ENCODE measurements around the gene POC1A.

POC1A gene

GRCh38 chr3:52146189-52146588, 8.0 kb downstream of the POC1A start:
- Histone ChIP-seq H2BK5ac (ENCODE audit: low read depth, low read length, poor library complexity, severe bottlenecking) (no peak overlapping the region), H3K4ac (ENCODE audit: low read depth in 1 of 2, low read length in 2 of 2) (no peak overlapping the region)
- 100% methylated on average over 1 of the region's 1 CpG for WGBS

DNA sequence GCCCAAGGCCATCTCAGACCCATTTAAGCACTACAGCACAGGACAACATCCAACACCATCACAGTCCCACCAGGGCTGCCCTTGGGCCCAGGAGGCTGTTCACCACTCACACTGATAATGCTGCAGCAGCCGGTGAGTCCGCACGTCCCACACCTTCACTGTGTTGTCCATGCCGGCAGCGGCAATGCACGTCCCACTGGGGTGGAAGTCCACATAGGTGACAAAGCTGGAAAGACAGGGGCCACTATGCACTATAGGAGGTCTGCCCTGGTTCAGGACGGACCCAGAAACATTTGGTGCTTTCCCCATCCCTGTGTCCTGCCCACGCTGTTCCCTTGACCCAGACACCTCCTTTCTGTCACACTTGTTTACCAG, 8.5 kb downstream of the POC1A start:
- H2AFZ ChIP-seq (ENCODE audit: low read depth, low read length), result no peak overlapping the region
- H3K23ac ChIP-seq (ENCODE audit: low read length in 2 of 2), result no peak overlapping the region
- H3K27ac ChIP-seq (ENCODE audit: low read length, poor library complexity, severe bottlenecking), result no peak overlapping the region
- no peak overlapping the region for H2BK5ac ChIP-seq (ENCODE audit: low read depth, low read length, poor library complexity, severe bottlenecking)
- no peak overlapping the region for H2BK120ac ChIP-seq (ENCODE audit: low read depth, low read length)
- no peak overlapping the region for H2BK15ac ChIP-seq (ENCODE audit: low read depth, poor library complexity, severe bottlenecking)
- no peak overlapping the region for H3K14ac ChIP-seq (ENCODE audit: low read length in 2 of 2)
- H3K9ac ChIP-seq (ENCODE audit: low read length), result no peak overlapping the region
- 94% methylated on average over 8 of the region's 8 CpGs for WGBS
- no peak overlapping the region for H4K8ac ChIP-seq (ENCODE audit: low read length)
- no peak overlapping the region for H2AK5ac ChIP-seq (ENCODE audit: low read length, severe bottlenecking)
- no peak overlapping the region for H3K4ac ChIP-seq (ENCODE audit: low read depth in 1 of 2, low read length in 2 of 2)
- no peak overlapping the region for H3K4me3 ChIP-seq (ENCODE audit: insufficient read depth in 1 of 2, low read depth in 1 of 2, low read length in 2 of 2)
- H3K4me1 ChIP-seq (ENCODE audit: control insufficient read depth, insufficient read depth, low read depth, low read length), result peaks cover 3% of the 10 kb centered on the region
- H3K36me3 ChIP-seq (ENCODE audit: control insufficient read depth in 1 of 2, insufficient read depth in 2 of 2, low read depth in 1 of 2, low read length in 2 of 2), result peaks cover 34 to 53% of the 10 kb centered on the region in 2 experiments
- no peak overlapping the region for H4K91ac ChIP-seq (ENCODE audit: low read length)
- no peak overlapping the region for H2BK12ac ChIP-seq (ENCODE audit: low read length in 2 of 2)
- no peak overlapping the region for H3K18ac ChIP-seq (ENCODE audit: low read depth in 1 of 2, low read length in 2 of 2)
- no peak for DNase-seq
- H3K27me3 ChIP-seq (ENCODE audit: control insufficient read depth in 1 of 2, insufficient read depth in 1 of 2, low read length in 2 of 2), result no peaks in the 10 kb centered on the region
- H3K4me2 ChIP-seq (ENCODE audit: low read length, poor library complexity, severe bottlenecking), result no peak overlapping the region
- peaks cover 27% of the 10 kb centered on the region for H3K79me1 ChIP-seq (replicated peaks; ENCODE audit: low read length, poor library complexity, severe bottlenecking)
- H3K9me3 ChIP-seq (ENCODE audit: control insufficient read depth, low read length), result no peaks in the 10 kb centered on the region

More at GRCh38 chr3:52146189-52146588, 8.0 kb downstream of the POC1A start:
- Histone ChIP-seq H3K4me1 (ENCODE audit: control insufficient read depth, insufficient read depth, low read depth, low read length) (peaks cover 3% of the 10 kb centered on the region), H3K4me3 (ENCODE audit: insufficient read depth in 1 of 2, low read depth in 1 of 2, low read length in 2 of 2) (no peak overlapping the region), H2BK120ac (ENCODE audit: low read depth, low read length) (no peak overlapping the region), H3K4me2 (ENCODE audit: low read length, poor library complexity, severe bottlenecking) (no peak overlapping the region), H4K8ac (ENCODE audit: low read length) (no peak overlapping the region), H3K27ac (ENCODE audit: low read length, poor library complexity, severe bottlenecking) (no peak overlapping the region), H3K14ac (ENCODE audit: low read length in 2 of 2) (no peak overlapping the region), H3K23ac (ENCODE audit: low read length in 2 of 2) (no peak overlapping the region), H3K9me3 (ENCODE audit: control insufficient read depth, low read length) (no peaks in the 10 kb centered on the region), H2AFZ (ENCODE audit: low read depth, low read length) (no peak overlapping the region), H2AK5ac (ENCODE audit: low read length, severe bottlenecking) (no peak overlapping the region), H2BK12ac (ENCODE audit: low read length in 2 of 2) (no peak overlapping the region), H2BK15ac (ENCODE audit: low read depth, poor library complexity, severe bottlenecking) (no peak overlapping the region), H3K79me1 (replicated peaks; ENCODE audit: low read length, poor library complexity, severe bottlenecking) (peaks cover 26% of the 10 kb centered on the region), H3K36me3 (ENCODE audit: control insufficient read depth in 1 of 2, insufficient read depth in 2 of 2, low read depth in 1 of 2, low read length in 2 of 2) (peaks cover 34 to 52% of the 10 kb centered on the region in 2 experiments), H4K91ac (ENCODE audit: low read length) (no peak overlapping the region), H3K9ac (ENCODE audit: low read length) (no peak overlapping the region), H3K18ac (ENCODE audit: low read depth in 1 of 2, low read length in 2 of 2) (no peak overlapping the region), H3K27me3 (ENCODE audit: control insufficient read depth in 1 of 2, insufficient read depth in 1 of 2, low read length in 2 of 2) (no peaks in the 10 kb centered on the region)
- DNase-seq, result no peak

DNA sequence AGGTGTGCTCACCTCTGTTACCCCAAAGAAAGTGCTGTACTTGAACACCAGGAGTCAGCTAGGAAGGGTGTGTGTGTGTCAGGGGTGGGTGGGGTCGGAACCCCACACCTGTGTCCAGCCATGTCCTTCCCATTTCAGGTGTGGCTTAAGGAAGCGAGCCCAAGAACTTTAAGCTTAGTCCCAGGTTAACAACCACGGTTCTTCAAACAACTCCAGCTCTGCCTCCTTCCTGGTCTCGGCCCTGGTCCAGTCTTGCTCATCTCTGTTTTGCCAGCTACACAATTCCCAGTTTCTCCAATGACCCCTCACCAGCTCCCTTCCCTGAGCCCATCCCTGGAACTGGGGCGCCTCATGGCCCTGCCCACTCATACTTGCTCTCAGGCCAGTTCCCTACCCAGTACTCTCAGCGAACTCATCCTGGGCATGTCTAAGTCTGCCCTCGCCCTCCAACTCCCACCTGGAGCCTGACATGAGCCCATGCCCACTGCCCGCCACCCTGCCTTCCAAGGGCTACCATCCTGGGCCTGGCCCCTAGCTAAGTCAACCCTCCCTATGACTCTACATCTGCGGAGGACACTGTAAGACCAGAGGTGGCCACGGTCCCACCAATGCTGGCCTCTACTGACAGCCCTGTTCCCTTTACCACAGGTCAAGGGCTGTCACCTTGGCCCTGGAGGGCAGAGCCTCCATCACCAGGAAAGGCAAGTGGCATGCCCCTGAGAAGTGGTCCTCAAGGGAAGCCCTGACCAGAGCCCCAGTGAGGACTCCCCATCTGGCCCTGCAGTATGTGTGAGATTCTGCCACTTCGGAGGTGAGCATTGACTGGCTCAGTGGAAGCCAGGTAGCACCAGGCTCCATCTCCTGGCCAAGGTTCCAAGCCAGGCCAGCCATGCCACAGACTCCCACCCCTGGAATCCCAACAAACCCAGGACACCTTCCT, 9.2 kb downstream of the POC1A start:
- Histone ChIP-seq H3K23ac (ENCODE audit: low read length in 2 of 2) (no peak overlapping the region), H3K36me3 (ENCODE audit: control insufficient read depth in 1 of 2, insufficient read depth in 2 of 2, low read depth in 1 of 2, low read length in 2 of 2) (peaks cover 34 to 55% of the 10 kb centered on the region in 2 experiments), H3K79me1 (replicated peaks; ENCODE audit: low read length, poor library complexity, severe bottlenecking) (peaks cover 28% of the 10 kb centered on the region), H3K18ac (ENCODE audit: low read depth in 1 of 2, low read length in 2 of 2) (no peak overlapping the region), H4K91ac (ENCODE audit: low read length) (no peak overlapping the region), H3K9ac (ENCODE audit: low read length) (no peak overlapping the region), H2AFZ (ENCODE audit: low read depth, low read length) (no peak overlapping the region), H2AK5ac (ENCODE audit: low read length, severe bottlenecking) (no peak overlapping the region), H3K14ac (ENCODE audit: low read length in 2 of 2) (no peak overlapping the region), H4K8ac (ENCODE audit: low read length) (no peak overlapping the region), H3K27ac (ENCODE audit: low read length, poor library complexity, severe bottlenecking) (no peak overlapping the region), H3K4me1 (ENCODE audit: control insufficient read depth, insufficient read depth, low read depth, low read length) (peaks cover 3% of the 10 kb centered on the region), H2BK12ac (ENCODE audit: low read length in 2 of 2) (no peak overlapping the region), H3K4me2 (ENCODE audit: low read length, poor library complexity, severe bottlenecking) (no peak overlapping the region), H2BK5ac (ENCODE audit: low read depth, low read length, poor library complexity, severe bottlenecking) (no peak overlapping the region), H3K9me3 (ENCODE audit: control insufficient read depth, low read length) (no peaks in the 10 kb centered on the region), H2BK120ac (ENCODE audit: low read depth, low read length) (no peak overlapping the region), H3K27me3 (ENCODE audit: control insufficient read depth in 1 of 2, insufficient read depth in 1 of 2, low read length in 2 of 2) (no peaks in the 10 kb centered on the region), H3K4me3 (ENCODE audit: insufficient read depth in 1 of 2, low read depth in 1 of 2, low read length in 2 of 2) (no peak overlapping the region), H2BK15ac (ENCODE audit: low read depth, poor library complexity, severe bottlenecking) (no peak overlapping the region), H3K4ac (ENCODE audit: low read depth in 1 of 2, low read length in 2 of 2) (no peak overlapping the region)
- WGBS, result 96% methylated on average over 11 of the region's 11 CpGs
- DNase-seq, result no peak

GRCh38 chr3:52144034-52144795, 10.0 kb downstream of the POC1A start:
- Histone ChIP-seq H3K4ac (ENCODE audit: low read depth in 1 of 2, low read length in 2 of 2) (no peak overlapping the region), H3K4me2 (ENCODE audit: low read length, poor library complexity, severe bottlenecking) (no peak overlapping the region), H4K91ac (ENCODE audit: low read length) (no peak overlapping the region), H3K27ac (ENCODE audit: low read length, poor library complexity, severe bottlenecking) (no peak overlapping the region), H3K18ac (ENCODE audit: low read depth in 1 of 2, low read length in 2 of 2) (no peak overlapping the region), H2BK120ac (ENCODE audit: low read depth, low read length) (no peak overlapping the region), H3K9me3 (ENCODE audit: control insufficient read depth, low read length) (no peaks in the 10 kb centered on the region), H3K14ac (ENCODE audit: low read length in 2 of 2) (no peak overlapping the region), H2AK5ac (ENCODE audit: low read length, severe bottlenecking) (no peak overlapping the region), H3K36me3 (ENCODE audit: control insufficient read depth in 1 of 2, insufficient read depth in 2 of 2, low read depth in 1 of 2, low read length in 2 of 2) (peaks cover 27 to 48% of the 10 kb centered on the region in 2 experiments), H3K4me3 (ENCODE audit: insufficient read depth in 1 of 2, low read depth in 1 of 2, low read length in 2 of 2) (no peak overlapping the region), H2AFZ (ENCODE audit: low read depth, low read length) (no peak overlapping the region), H3K23ac (ENCODE audit: low read length in 2 of 2) (no peak overlapping the region), H2BK5ac (ENCODE audit: low read depth, low read length, poor library complexity, severe bottlenecking) (no peak overlapping the region), H3K27me3 (ENCODE audit: control insufficient read depth in 1 of 2, insufficient read depth in 1 of 2, low read length in 2 of 2) (no peaks in the 10 kb centered on the region), H2BK15ac (ENCODE audit: low read depth, poor library complexity, severe bottlenecking) (no peak overlapping the region), H4K8ac (ENCODE audit: low read length) (no peak overlapping the region), H3K4me1 (ENCODE audit: control insufficient read depth, insufficient read depth, low read depth, low read length) (peaks cover 3% of the 10 kb centered on the region), H3K9ac (ENCODE audit: low read length) (no peak overlapping the region), H2BK12ac (ENCODE audit: low read length in 2 of 2) (no peak overlapping the region), H3K79me1 (replicated peaks; ENCODE audit: low read length, poor library complexity, severe bottlenecking) (peaks cover 27% of the 10 kb centered on the region)
- DNase-seq, result peak; percentile 79
- WGBS, result 74% methylated on average over 2 of the region's 3 CpGs

Measured in mesenchymal stem cell (in vitro differentiated cells and primary cell).